Nephron (organoid): ENCODE data around the gene COPS4.
"Not testable (repeated sequence)": the region's sequence is repeated elsewhere in the genome, so short reads cannot be mapped to it uniquely, and the experiment has no call there.

Source experiments
- H3K27ac Mint-ChIP-seq, 3 experiments: 2 replicates each; pipeline ENCODE4 v1.8.0; 2020; ENCODE audit warnings: mixed read lengths in 3 of 3, mild to moderate bottlenecking in 2 of 3, moderate library complexity in 1 of 3
- H3K27me3 Mint-ChIP-seq: 2 replicates; pipeline ENCODE4 v1.8.0; 2021; ENCODE audit warnings: low read depth, mild to moderate bottlenecking, moderate library complexity, mixed read lengths
- H3K36me3 Mint-ChIP-seq: 2 replicates; pipeline ENCODE4 v1.8.0; 2020; ENCODE audit warnings: low read depth, mixed read lengths
- H3K4me1 Mint-ChIP-seq: 2 replicates; pipeline ENCODE4 v1.8.0; 2020; ENCODE audit warnings: mixed read lengths
- H3K4me3 Mint-ChIP-seq, 3 experiments: 2 replicates each; pipeline ENCODE4 v1.8.0; 2020; ENCODE audit warnings: mild to moderate bottlenecking in 3 of 3, mixed read lengths in 3 of 3, moderate library complexity in 2 of 3
- H3K9me3 Mint-ChIP-seq: 2 replicates; pipeline ENCODE4 v1.8.0; 2020; ENCODE audit warnings: mixed read lengths
- CTCF ChIP-seq, 3 experiments: fragments of 200-600 bp; sonication (generic); IDR thresholded peaks; one replicate each; pipeline ENCODE4 v1.5.0; 2021; ENCODE audit warnings: antibody characterized with exemption in 3 of 3; ENCODE audit not compliant: unreplicated experiment in 3 of 3

COPS4 gene

GRCh38 chr4:83002329-83002728 lies 32.7 kb upstream of the COPS4 start:
- H3K4me3 Mint-ChIP-seq = no peak overlapping the region
- H3K4me1 Mint-ChIP-seq = peaks cover 4% of the 10 kb centered on the region
- no peak for TF ChIP-seq CTCF (IDR thresholded peaks at IDR 0.05; ENCODE audit: unreplicated experiment in 3 of 3)
- H3K36me3 Mint-ChIP-seq = peaks cover 3% of the 10 kb centered on the region
- H3K27ac Mint-ChIP-seq = no peak overlapping the region
- no peaks in the 10 kb centered on the region for H3K9me3 Mint-ChIP-seq
- no peaks in the 10 kb centered on the region for H3K27me3 Mint-ChIP-seq

GRCh38 chr4:83003044-83003791 lies 31.8 kb upstream of the COPS4 start:
- not testable (repeated sequence) for H3K27ac Mint-ChIP-seq, H3K4me3 Mint-ChIP-seq, H3K4me1 Mint-ChIP-seq, H3K9me3 Mint-ChIP-seq, H3K27me3 Mint-ChIP-seq, H3K36me3 Mint-ChIP-seq

GRCh38 chr4:83009529-83009928 lies 25.5 kb upstream of the COPS4 start:
- Mint-ChIP-seq H3K9me3 (no peaks in the 10 kb centered on the region), H3K27me3 (no peaks in the 10 kb centered on the region), H3K4me3 (peak overlapping the region; percentile 90 to 96 (median 91)), H3K36me3 (no peaks in the 10 kb centered on the region), H3K27ac (peak overlapping the region; percentile 68 to 84 (median 83)), H3K4me1 (peaks cover 37% of the 10 kb centered on the region)
- no peak for TF ChIP-seq CTCF (IDR thresholded peaks at IDR 0.05; ENCODE audit: unreplicated experiment in 3 of 3)

- Mint-ChIP-seq H3K27ac (peak overlapping the region; percentile 68 to 84 (median 83)), H3K36me3 (no peaks in the 10 kb centered on the region), H3K27me3 (no peaks in the 10 kb centered on the region), H3K9me3 (no peaks in the 10 kb centered on the region), H3K4me1 (peaks cover 37% of the 10 kb centered on the region), H3K4me3 (peak overlapping the region; percentile 90 to 96 (median 91))
- no peak for TF ChIP-seq CTCF (IDR thresholded peaks at IDR 0.05; ENCODE audit: unreplicated experiment in 3 of 3)
These were observed 24.9 kb upstream of the COPS4 start for GRCh38 chr4:83010111-83010521.

- Mint-ChIP-seq H3K9me3 (no peaks in the 10 kb centered on the region), H3K4me1 (peaks cover 37% of the 10 kb centered on the region), H3K4me3 (peak within 1 kb of the TSS; percentile 90 to 96 (median 91)), H3K27ac (peak within 1 kb of the TSS; percentile 68 to 84 (median 83)), H3K36me3 (no peaks in the 10 kb centered on the region), H3K27me3 (no peaks in the 10 kb centered on the region)
- TF ChIP-seq CTCF (IDR thresholded peaks at IDR 0.05; ENCODE audit: unreplicated experiment in 3 of 3) = no peak
These were observed 24.3 kb upstream of the COPS4 start, which contains the start of gene LIN54 for GRCh38 chr4:83010522-83011318. TSS of gene LIN54 (minus strand) at chr4:83010823. CDS start at chr4:82984844, 25,979 bp downstream.

- Mint-ChIP-seq H3K36me3 (no peaks in the 10 kb centered on the region), H3K4me1 (peaks cover 37% of the 10 kb centered on the region), H3K4me3 (peak overlapping the region; percentile 90 to 96 (median 91)), H3K27me3 (no peaks in the 10 kb centered on the region), H3K27ac (peak overlapping the region; percentile 68 to 84 (median 83)), H3K9me3 (no peaks in the 10 kb centered on the region)
- TF ChIP-seq CTCF (IDR thresholded peaks at IDR 0.05; ENCODE audit: unreplicated experiment in 3 of 3) = no peak
These were observed 23.2 kb upstream of the COPS4 start for GRCh38 chr4:83011689-83012199.
